ENCODE measurements around the gene MAP4K3. TPM values are rescaled to one million over a fixed set of nuclear protein-coding genes. Genes with fewer than 3 reads are reported as not detected.
A peak's percentile ranks its signal among the peaks of the same experiment; 100 is the strongest.

The MAP4K3 gene
- total RNA-seq, 3 donors from 2014 or later = 32.7 to 50.4 (median 39.9) TPM

- peaks cover 5% of the 10 kb centered on the region for H3K4me1 ChIP-seq (ENCODE audit: low read depth)
- TF ChIP-seq CTCF (IDR thresholded peaks at IDR 0.05) = no peak
- intact Hi-C loops (cut with DNase I, micrococcal nuclease) = no loop called here
- ATAC-seq (no peak), DNase-seq (no peak)
- H3K4me3 ChIP-seq = no peak overlapping the region
- H3K36me3 ChIP-seq (ENCODE audit: low read depth) = no peaks in the 10 kb centered on the region
- no peaks in the 10 kb centered on the region for H3K9me3 ChIP-seq
Observed at GRCh38 chr2:39443009-39443408, 5.9 kb upstream of the MAP4K3 start.

GRCh38 chr2:39437522-39438296 is 624 bp upstream of the MAP4K3 start:
- ATAC-seq (peak; percentile 78), DNase-seq (peak; percentile 74 to 79 (median 76))
- H3K4me1 ChIP-seq (ENCODE audit: low read depth) = peaks cover 20% of the 10 kb centered on the region
- no peaks in the 10 kb centered on the region for H3K9me3 ChIP-seq
- TF ChIP-seq CTCF (IDR thresholded peaks at IDR 0.05) = no peak
- H3K36me3 ChIP-seq (ENCODE audit: low read depth) = no peaks in the 10 kb centered on the region
- intact Hi-C loops (cut with DNase I, micrococcal nuclease) = no loop called here
- peak overlapping the region; percentile 66 for H3K4me3 ChIP-seq

GRCh38 chr2:39435741-39436591 is 1.1 kb downstream of the MAP4K3 start:
- peaks cover 20% of the 10 kb centered on the region for H3K4me1 ChIP-seq (ENCODE audit: low read depth)
- DNase-seq (peak in 1 of 3 donors; percentile 11), ATAC-seq (no peak)
- H3K4me3 ChIP-seq = peak overlapping the region; percentile 66
- no peak for TF ChIP-seq CTCF (IDR thresholded peaks at IDR 0.05)
- H3K9me3 ChIP-seq = no peaks in the 10 kb centered on the region
- intact Hi-C loops (cut with DNase I, micrococcal nuclease) = no loop called here
- no peaks in the 10 kb centered on the region for H3K36me3 ChIP-seq (ENCODE audit: low read depth)

- intact Hi-C loops (cut with DNase I, micrococcal nuclease) = no loop called here
- no peak overlapping the region for H3K4me3 ChIP-seq
- no peaks in the 10 kb centered on the region for H3K9me3 ChIP-seq
- DNase-seq (no peak), ATAC-seq (no peak)
- H3K4me1 ChIP-seq (ENCODE audit: low read depth) = peaks cover 20% of the 10 kb centered on the region
- no peak for TF ChIP-seq CTCF (IDR thresholded peaks at IDR 0.05)
- no peaks in the 10 kb centered on the region for H3K36me3 ChIP-seq (ENCODE audit: low read depth)
Observed at GRCh38 chr2:39435234-39435633, 1.9 kb downstream of the MAP4K3 start.

- no peak for DNase-seq
- H3K4me3 ChIP-seq = no peak overlapping the region
- no peak for TF ChIP-seq CTCF (IDR thresholded peaks at IDR 0.05)
- intact Hi-C loops (cut with DNase I, micrococcal nuclease) = no loop called here
- no peaks in the 10 kb centered on the region for H3K36me3 ChIP-seq (ENCODE audit: low read depth)
- H3K9me3 ChIP-seq = no peaks in the 10 kb centered on the region
- no peak for ATAC-seq
- H3K4me1 ChIP-seq (ENCODE audit: low read depth) = peaks cover 20% of the 10 kb centered on the region
Observed at GRCh38 chr2:39434233-39434897, 2.7 kb downstream of the MAP4K3 start.
